ENCODE results near the gene ATXN1. TPM values are rescaled to one million over a fixed set of nuclear protein-coding genes. Genes with fewer than 3 reads are reported as not detected.
"Not testable (repeated sequence)": the region's sequence is repeated elsewhere in the genome, so short reads cannot be mapped to it uniquely, and the experiment has no call there.

ATXN1 gene
- total RNA-seq = 61.7 and 62.7 TPM in 2 replicates

DNA sequence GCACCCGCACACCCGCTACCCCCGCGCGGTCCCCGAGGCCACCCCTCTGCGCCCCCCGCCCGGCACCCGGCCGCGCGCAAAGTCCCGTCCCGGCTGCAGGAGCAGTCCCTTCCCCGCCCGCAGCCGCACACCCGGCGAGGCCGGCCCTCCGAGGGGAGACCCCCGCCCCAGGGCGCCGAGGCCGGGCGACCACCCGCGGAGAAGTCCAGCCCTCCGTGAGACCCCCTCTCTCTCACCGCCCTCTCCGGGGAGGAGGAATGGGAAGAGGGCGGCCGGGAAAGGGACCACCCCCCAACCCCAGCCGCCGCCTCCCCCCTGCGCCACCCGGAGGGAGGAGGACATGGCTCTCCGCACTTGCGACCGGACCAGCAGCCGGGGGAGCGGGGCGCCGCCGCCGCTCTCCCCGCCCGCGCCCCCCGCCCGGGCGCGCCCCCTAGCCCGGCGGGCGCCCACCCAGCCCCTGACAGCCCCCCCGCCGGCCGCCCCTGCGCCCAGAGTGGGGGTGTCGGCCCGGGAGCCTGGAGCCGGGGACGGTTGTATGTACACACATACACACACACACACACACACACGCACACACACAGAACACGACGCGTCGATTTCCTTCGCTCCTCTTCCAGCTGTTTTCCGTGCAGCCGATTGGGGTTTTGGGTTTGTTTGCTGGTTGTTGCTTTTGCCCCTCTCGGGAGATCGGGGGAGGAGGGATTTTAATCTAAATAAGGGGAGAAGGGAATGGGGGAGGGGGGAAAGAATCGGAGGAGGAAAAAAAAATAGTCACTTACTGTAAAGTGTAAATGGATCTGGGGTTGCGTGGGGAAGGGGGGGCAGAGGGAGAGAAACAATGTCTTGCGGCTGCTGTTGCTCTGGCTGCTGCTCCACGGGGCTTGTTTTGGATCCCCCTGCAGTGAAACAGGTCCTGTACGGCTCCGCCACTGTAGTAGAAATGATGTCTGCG lies at the start of gene ATXN1:
ATXN1 (minus strand) TSS at position 945 of the 955 bp plus-strand sequence.
- intact Hi-C loops (cut with micrococcal nuclease) = loop anchor here (1.0 to 5.0 kb wide), 8 partner anchors 9 to 628 kb away; partner anchors contain the start of gene GMPR

- intact Hi-C loops (cut with micrococcal nuclease) = no loop called here
These were observed 49.2 kb upstream of the ATXN1 start for GRCh38 chr6:16810411-16810810.

DNA sequence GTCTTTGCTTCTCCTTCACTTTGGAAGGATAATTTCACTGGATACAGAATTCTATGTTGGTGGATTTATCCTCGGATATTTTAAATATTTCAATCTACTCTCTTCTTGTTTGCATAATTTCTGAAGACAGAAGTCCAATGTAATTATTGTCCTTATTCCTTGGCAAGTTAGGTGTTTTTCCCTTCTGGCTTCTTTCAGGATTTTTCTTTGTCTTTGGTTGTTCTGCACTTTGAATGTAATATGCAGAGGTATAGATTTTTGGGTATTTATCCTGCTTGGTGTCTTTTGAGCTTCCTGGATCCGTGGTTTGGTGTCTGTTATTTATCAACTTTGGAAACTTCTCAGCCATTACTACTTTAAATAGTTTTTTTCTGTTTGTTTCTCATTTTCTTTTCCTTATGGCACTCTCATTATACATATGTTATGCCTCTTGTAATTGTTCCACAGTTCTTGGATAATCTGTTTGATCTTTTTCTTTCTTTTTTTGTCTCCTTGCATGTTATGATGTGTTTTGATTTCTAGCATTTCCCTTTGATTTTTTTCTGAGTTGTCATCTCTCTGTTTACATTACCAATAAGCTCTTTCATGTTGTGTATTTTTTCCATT lies 48.6 kb upstream of the ATXN1 start:
- intact Hi-C loops (cut with micrococcal nuclease) = no loop called here

- intact Hi-C loops (cut with micrococcal nuclease) = no loop called here
These were observed 46.7 kb upstream of the ATXN1 start for GRCh38 chr6:16807956-16808355.

GRCh38 chr6:16806363-16806762 lies 45.1 kb upstream of the ATXN1 start:
- intact Hi-C loops (cut with micrococcal nuclease) = no loop called here

GRCh38 chr6:16805243-16805950 lies 44.1 kb upstream of the ATXN1 start:
- intact Hi-C loops (cut with micrococcal nuclease) = no loop called here

- intact Hi-C loops (cut with micrococcal nuclease) = no loop called here
These were observed 43.4 kb upstream of the ATXN1 start for GRCh38 chr6:16804546-16805242.

- intact Hi-C loops (cut with micrococcal nuclease) = no loop called here
These were observed 42.3 kb upstream of the ATXN1 start for GRCh38 chr6:16803294-16804200.

DNA sequence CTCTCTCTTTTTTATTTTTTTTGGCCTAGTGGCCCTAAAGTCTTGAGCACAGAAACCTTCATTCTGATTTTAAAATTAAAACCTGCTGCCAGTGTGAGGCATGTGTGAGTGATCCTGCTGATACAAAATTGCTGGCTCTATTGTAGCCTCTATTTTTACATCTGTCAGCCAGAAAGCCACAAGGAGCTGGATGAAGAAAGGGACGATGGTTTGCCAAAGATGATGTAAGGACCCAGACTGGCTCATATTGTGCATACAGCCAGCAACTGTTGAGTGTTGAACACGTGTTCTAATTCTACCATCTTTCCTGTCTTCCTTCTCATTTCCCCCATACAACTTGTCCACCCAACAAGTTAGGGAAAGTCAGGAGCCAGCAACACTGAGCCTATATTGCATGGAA lies 40.8 kb upstream of the ATXN1 start:
- intact Hi-C loops (cut with micrococcal nuclease) = no loop called here

- intact Hi-C loops (cut with micrococcal nuclease) = no loop called here
These were observed 39.7 kb upstream of the ATXN1 start for GRCh38 chr6:16800942-16801341.

- intact Hi-C loops (cut with micrococcal nuclease) = no loop called here
These were observed 39.1 kb upstream of the ATXN1 start for GRCh38 chr6:16800341-16800740.

GRCh38 chr6:16799279-16800193 lies 38.3 kb upstream of the ATXN1 start:
- intact Hi-C loops (cut with micrococcal nuclease) = no loop called here

- intact Hi-C loops (cut with micrococcal nuclease) = no loop called here
These were observed 32.7 kb upstream of the ATXN1 start for GRCh38 chr6:16793828-16794412.

- intact Hi-C loops (cut with micrococcal nuclease) = no loop called here
These were observed 28.2 kb upstream of the ATXN1 start for GRCh38 chr6:16789329-16790038.

- intact Hi-C loops (cut with micrococcal nuclease) = no loop called here
These were observed 25.9 kb upstream of the ATXN1 start for GRCh38 chr6:16787128-16787682.

GRCh38 chr6:16785496-16785895 lies 24.2 kb upstream of the ATXN1 start:
- intact Hi-C loops (cut with micrococcal nuclease) = no loop called here

DNA sequence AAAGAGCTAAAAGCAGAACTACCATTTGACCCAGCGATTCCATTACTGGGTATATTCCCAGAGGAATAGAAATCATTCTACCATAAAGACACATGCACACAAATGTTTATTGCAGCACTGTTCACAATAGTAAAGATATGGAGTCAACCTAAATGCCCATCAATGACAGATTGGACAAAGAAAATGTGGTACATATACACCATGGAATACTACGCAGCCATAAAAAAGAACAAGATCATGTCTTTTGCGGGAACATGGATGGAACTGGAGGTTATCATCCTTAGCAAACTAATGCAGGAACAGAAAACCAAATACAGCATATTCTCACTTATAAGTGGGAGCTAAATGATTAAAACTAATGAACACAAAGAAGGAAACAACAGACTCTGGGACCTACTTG lies 23.7 kb upstream of the ATXN1 start:
- intact Hi-C loops (cut with micrococcal nuclease) = not testable (repeated sequence)
